Adrenal gland (tissue), 12 donors: ENCODE data around the gene IL1A. TPM values are rescaled to one million over a fixed set of nuclear protein-coding genes. Genes with fewer than 3 reads are reported as not detected.

ENCODE experiments used
- DNase-seq, 7 donors: peaks; one replicate each; pipeline ENCODE4 v3.0.0-alpha.2; 2019 to 2020
- H3K27ac ChIP-seq, 5 donors: fragments of 200-600 bp; sonication (generic) in 4 of 5; 1 replicate in 3 of 5; 2 replicates in 2 of 5; pipeline versions ENCODE4 v1.5.1 to v1.8.0; 2016 to 2020; ENCODE audit warnings: mild to moderate bottlenecking in 1 of 5
- H3K27me3 ChIP-seq: fragments of 200-600 bp; 2 replicates; pipeline ENCODE4 v1.8.0; 2021
- H3K36me3 ChIP-seq, 2 donors: fragments of 200-600 bp; replicated peaks in 1 of 2; 1 replicate in 1 of 2; 2 replicates in 1 of 2; pipeline versions ENCODE4 v1.5.1 to v1.8.0; 2018 to 2022
- H3K4me1 ChIP-seq, 2 donors: fragments of 200-600 bp; replicated peaks in 1 of 2; 1 replicate in 1 of 2; 2 replicates in 1 of 2; pipeline versions ENCODE4 v1.5.1 to v1.8.0; 2018 to 2021
- H3K4me3 ChIP-seq, 4 donors: fragments of 200-600 bp; sonication (generic) in 3 of 4; one replicate each; pipeline ENCODE4 v1.5.1; 2016 to 2018
- H3K9me3 ChIP-seq, 3 donors: fragments of 200-600 bp; sonication (generic) in 1 of 3; replicated peaks in 1 of 3; 1 replicate in 2 of 3; 2 replicates in 1 of 3; pipeline versions ENCODE4 v1.5.1 to v1.8.0; 2016 to 2021
- CTCF ChIP-seq, 6 experiments: fragments of 450-650 bp in 4 of 6; fragments of 200-600 bp in 2 of 6; sonication (generic) in 1 of 6; IDR thresholded peaks; 1 replicate in 5 of 6; 2 replicates in 1 of 6; pipeline versions ENCODE4 v1.5.1 to v1.8.0; 2016 to 2021; ENCODE audit warnings: antibody characterized with exemption in 6 of 6, mild to moderate bottlenecking in 2 of 6, moderate library complexity in 1 of 6
- POLR2A ChIP-seq, 2 donors: fragments of 450-650 bp; IDR thresholded peaks; one replicate each; pipeline ENCODE4 v1.6.1; 2017; ENCODE audit warnings: antibody characterized with exemption in 2 of 2, mild to moderate bottlenecking in 2 of 2, moderate library complexity in 1 of 2
- WGBS, 4 donors: extraction: QIAGEN DNeasy Blood & Tissue Kit in 2 of 4; methylation state at CpG; one replicate each; pipeline versions ENCODE4 v1.1.5 to v1.1.7; 2013 to 2017; 5-methylcytosine and 5-hydroxymethylcytosine counted together
- intact Hi-C, 2 donors: fragments of 100-400 bp; cut with DNase I; formaldehyde crosslinking; loops; one replicate each; pipeline versions ENCODE4 v1.14.1 to v1.15.0; 2022 to 2023
- polyA plus RNA-seq, 3 donors: library from polyadenylated mRNA; stranded (reverse); fragments of 200-250 nt in 2 of 3; fragments of 350-450 nt in 1 of 3; fragmentation: Illumina TruSeq in 1 of 3; extraction: RNeasy Lipid Tissue Mini Kit (QIAGEN cat#74804) in 1 of 3; gene quantifications; one replicate each; pipeline ENCODE4 v1.2.3, GENCODE V29; 2013 to 2014
- total RNA-seq, 9 donors: library from RNA; depleted of rRNA in 4 of 9; stranded (reverse); fragments of >200 nt in 4 of 9; fragments of 120-200 nt in 1 of 9; fragmentation: NEBNext Ultra II Directional in 1 of 9; extraction: Animal tissue kit (Norgen Biotek cat#: 25700) in 1 of 9; gene quantifications; one replicate each; pipeline versions ENCODE4 v1.1.0 to v1.2.4, GENCODE V29; 2013 to 2023
- donor health status: healthy with polysubstance abuse.
- donor health status: Bipolar disorder and iron deficiency.
- donor health status: DM: yes; HTN: yes; CAD: no.
- donor health status: DM: no; HTN: no; CAD: no.
- donor health status: DM: no; HTN: no; CAD: no.
- donor health status: DM: yes; HTN: yes; CAD: no.

Gene IL1A
- total and polyA plus RNA-seq, 12 donors: 0.07 to 0.67 (median 0.18) TPM; not detected in 9

- no peaks in the 10 kb centered on the region for H3K9me3 ChIP-seq
- no peak overlapping the region for H3K4me3 ChIP-seq
- peaks cover 0 to 4% of the 10 kb centered on the region in 2 donors for H3K4me1 ChIP-seq
- H3K27me3 ChIP-seq: no peaks in the 10 kb centered on the region
- intact Hi-C loops: loop anchor here (5.0 to 10.0 kb wide), 3 partner anchors 33 to 100 kb away; no protein-coding TSS in a partner anchor
- peak in 1 of 7 donors; percentile 41 for DNase-seq
- WGBS, 4 donors: 79 to 88% (median 81%) methylated on average over 8 to 21 of the region's 21 CpGs
- TF ChIP-seq POLR2A (IDR thresholded peaks at IDR 0.05) (no peak), CTCF (IDR thresholded peaks at IDR 0.05) (no peak)
- H3K36me3 ChIP-seq: no peaks in the 10 kb centered on the region
- no peak overlapping the region for H3K27ac ChIP-seq
These were observed 59.4 kb downstream of the IL1A start for GRCh38 chr2:112724591-112725525.

GRCh38 chr2:112723995-112724394 lies 60.3 kb downstream of the IL1A start:
- intact Hi-C loops: loop anchor here in 1 of 2 donors (10.0 kb wide), 1 partner anchor 99 kb away; no protein-coding TSS in a partner anchor
- DNase-seq: peak in 1 of 7 donors; percentile 38

More at GRCh38 chr2:112723995-112724394, 60.3 kb downstream of the IL1A start:
- Histone ChIP-seq H3K27me3 (no peaks in the 10 kb centered on the region), H3K27ac (no peak overlapping the region), H3K9me3 (no peaks in the 10 kb centered on the region), H3K4me3 (no peak overlapping the region), H3K36me3 (no peaks in the 10 kb centered on the region), H3K4me1 (peaks cover 0 to 4% of the 10 kb centered on the region in 2 donors)
- TF ChIP-seq CTCF (IDR thresholded peaks at IDR 0.05) (no peak), POLR2A (IDR thresholded peaks at IDR 0.05) (no peak)
- WGBS, 4 donors: 89 to 96% (median 95%) methylated on average over 7 to 8 of the region's 8 CpGs

Other genes with a start within 250 kb of the IL1A start
- gene POLR1B, start 242.0 kb downstream of the IL1A start, total RNA-seq: 10 to 100 TPM; 10.7 to 30.3 (median 21.3) TPM
- gene POLR1B, start 242.0 kb downstream of the IL1A start, polyA plus RNA-seq: 10 to 100 TPM in 1 of 3 donors, 1 to 10 TPM in 2; 4.2 to 21.6 (median 6.8) TPM
- 10 to 100 TPM; 19.1 to 56.5 (median 33.8) TPM for gene CHCHD5, start 199.9 kb downstream of the IL1A start, total RNA-seq
- gene CHCHD5, start 199.9 kb downstream of the IL1A start, polyA plus RNA-seq: 10 to 100 TPM in 2 of 3 donors, 1 to 10 TPM in 1; 8.9 to 34.3 (median 29.9) TPM
- 10 to 100 TPM in 7 of 9 donors, 1 to 10 TPM in 2; 6.9 to 28.1 (median 22.2) TPM for gene SLC20A1, start 138.6 kb downstream of the IL1A start, total RNA-seq
- 10 to 100 TPM; 14.1 to 23.8 (median 20.8) TPM for gene SLC20A1, start 138.6 kb downstream of the IL1A start, polyA plus RNA-seq
- gene NT5DC4, start 63.5 kb downstream of the IL1A start, total RNA-seq: under 1 TPM in 2 of 9 donors, not detected in 7; 0.22 to 0.24 TPM
- under 1 TPM in 1 of 3 donors, not detected in 2; 0.56 TPM for gene NT5DC4, start 63.5 kb downstream of the IL1A start, polyA plus RNA-seq
- 1 to 10 TPM in 4 of 9 donors, under 1 TPM in 4, not detected in 1; 0.35 to 6.9 (median 0.98) TPM for gene CKAP2L, start 19.9 kb downstream of the IL1A start, total RNA-seq
- gene CKAP2L, start 19.9 kb downstream of the IL1A start, polyA plus RNA-seq: under 1 TPM in 2 of 3 donors, not detected in 1; 0.10 to 0.79 TPM
- 1 to 10 TPM in 5 of 9 donors, under 1 TPM in 3, not detected in 1; 0.44 to 2.1 (median 1.4) TPM for gene IL1B, start 52.3 kb upstream of the IL1A start, total RNA-seq
- 1 to 10 TPM in 2 of 3 donors, under 1 TPM in 1; 0.72 to 5.9 (median 1.6) TPM for gene IL1B, start 52.3 kb upstream of the IL1A start, polyA plus RNA-seq
- under 1 TPM in 1 of 9 donors, not detected in 8; 0.33 TPM for gene IL37, start 126.7 kb upstream of the IL1A start, total RNA-seq
- not detected for gene IL37, start 126.7 kb upstream of the IL1A start, polyA plus RNA-seq
- gene IL36G, start 193.5 kb upstream of the IL1A start, total RNA-seq: under 1 TPM in 1 of 9 donors, not detected in 8; 0.28 TPM
- not detected for gene IL36G, start 193.5 kb upstream of the IL1A start, polyA plus RNA-seq
- not detected for gene IL36A, start 221.0 kb upstream of the IL1A start, total RNA-seq
- not detected for gene IL36A, start 221.0 kb upstream of the IL1A start, polyA plus RNA-seq